Transverse colon (tissue), 4 donors: ENCODE results near the gene TSPAN5. TPM values are rescaled to one million over a fixed set of nuclear protein-coding genes. Genes with fewer than 3 reads are reported as not detected.

Experiments
- DNase-seq: peaks from one replicate; pipeline ENCODE4 v3.0.0-alpha.2; 2019
- H3K27ac ChIP-seq, 4 donors: fragments of 200-600 bp; sonication (generic); 2 replicates each; pipeline ENCODE4 v1.5.1; 2016 to 2018; ENCODE audit warnings: inconsistent platforms in 4 of 4
- H3K27me3 ChIP-seq: fragments of 200-600 bp; sonication (generic); 2 replicates; pipeline ENCODE4 v1.5.1; 2017; ENCODE audit warnings: inconsistent platforms
- H3K36me3 ChIP-seq, 4 donors: fragments of 200-600 bp; sonication (generic); 2 replicates each; pipeline ENCODE4 v1.5.1; 2017 to 2019; ENCODE audit warnings: inconsistent platforms in 4 of 4
- H3K4me1 ChIP-seq, 4 donors: fragments of 200-600 bp; sonication (generic); 2 replicates each; pipeline ENCODE4 v1.5.1; 2017 to 2020; ENCODE audit warnings: inconsistent platforms in 4 of 4
- H3K4me3 ChIP-seq, 4 donors: fragments of 200-600 bp; sonication (generic); 1 replicate in 1 of 4; 2 replicates in 3 of 4; pipeline versions ENCODE4 v1.5.1 to v1.6.1; 2017 to 2019; ENCODE audit warnings: inconsistent platforms in 4 of 4
- H3K9me3 ChIP-seq, 2 donors: fragments of 200-600 bp; sonication (generic); 2 replicates each; pipeline ENCODE4 v1.5.1; 2017 to 2019; ENCODE audit warnings: inconsistent platforms in 2 of 2
- CTCF ChIP-seq, 5 experiments: fragments of 200-600 bp in 3 of 5; fragments of 450-650 bp in 2 of 5; sonication (generic) in 3 of 5; IDR thresholded peaks; 1 replicate in 2 of 5; 2 replicates in 3 of 5; pipeline ENCODE4 v1.5.1; 2016 to 2017; ENCODE audit warnings: antibody characterized with exemption in 5 of 5, inconsistent platforms in 3 of 5, mild to moderate bottlenecking in 2 of 5, moderate library complexity in 1 of 5
- EP300 ChIP-seq: sonication (generic); formaldehyde crosslinking; IDR thresholded peaks from one replicate; pipeline ENCODE4 v1.6.1; 2017; ENCODE audit warnings: antibody characterized with exemption, low read depth
- POLR2A ChIP-seq: fragments of 450-650 bp; IDR thresholded peaks from one replicate; pipeline ENCODE4 v1.6.1; 2016; ENCODE audit warnings: antibody characterized with exemption, mild to moderate bottlenecking, moderate library complexity
- POLR2AphosphoS5 ChIP-seq, 3 donors: sonication (generic); formaldehyde crosslinking; IDR thresholded peaks; one replicate each; pipeline ENCODE4 v1.6.1; 2016; ENCODE audit warnings: antibody characterized with exemption in 3 of 3
- whole genome bisulfite sequencing, 2 donors: methylation state at CpG; one replicate each; pipeline ENCODE4 v1.1.5; 2018; ENCODE audit warnings: low coverage in 1 of 2; 5-methylcytosine and 5-hydroxymethylcytosine counted together
- in situ Hi-C, 4 donors: fragments of 200-750 bp; cut with MboI; loops; one replicate each; pipeline versions ENCODE4 v1.15.0 to v1.15.1; 2017; ENCODE audit warnings: low sequenced_read_pairs in 3 of 4, low pct_ligation_motif_present in 1 of 4, low pct_unique_long_range_greater_than_20kb in 1 of 4
- intact Hi-C: fragments of 100-400 bp; cut with DNase I; formaldehyde crosslinking; loops from one replicate; pipeline ENCODE4 v1.15.1; 2023; ENCODE audit warnings: low total_unique reads
- total RNA-seq, 4 donors: library from RNA; depleted of rRNA; stranded (reverse); fragments of >200 nt; gene quantifications; one replicate each; pipeline ENCODE4 v1.1.0, GENCODE V29; 2016

Gene TSPAN5
- total RNA-seq, 4 donors from 2014 or later, result 1.1 to 9.6 (median 4.4) TPM

- TF ChIP-seq EP300, result no peak
- no peak for TF ChIP-seq POLR2A
- TF ChIP-seq CTCF (IDR thresholded peaks at IDR 0.05), result no peak
- TF ChIP-seq POLR2AphosphoS5 (IDR thresholded peaks at IDR 0.05), result no peak
- Histone ChIP-seq H3K27ac (no peak overlapping the region), H3K4me3 (no peak overlapping the region), H3K9me3 (no peaks in the 10 kb centered on the region), H3K27me3 (no peaks in the 10 kb centered on the region), H3K36me3 (no peaks in the 10 kb centered on the region), H3K4me1 (peaks cover 0 to 12% (median 0%) of the 10 kb centered on the region in 4 donors)
- intact Hi-C loops (no loop called here), in situ Hi-C loops (no loop called here)
- no peak for DNase-seq
- WGBS, 2 donors, result 48 to 70% methylated on average over 2 of the region's 2 CpGs
These were observed 18.9 kb downstream of the TSPAN5 start for GRCh38 chr4:98639523-98639922.

- in situ Hi-C loops (no loop called here), intact Hi-C loops (no loop called here)
- Histone ChIP-seq H3K27me3 (no peaks in the 10 kb centered on the region), H3K4me1 (peaks cover 0 to 12% (median 0%) of the 10 kb centered on the region in 4 donors), H3K27ac (no peak overlapping the region), H3K36me3 (no peaks in the 10 kb centered on the region), H3K4me3 (no peak overlapping the region), H3K9me3 (no peaks in the 10 kb centered on the region)
- WGBS, 2 donors, result 71 to 91% methylated on average over 1 to 2 of the region's 2 CpGs
- DNase-seq, result no peak
- no peak for TF ChIP-seq EP300
- no peak for TF ChIP-seq POLR2AphosphoS5 (IDR thresholded peaks at IDR 0.05)
- no peak for TF ChIP-seq CTCF (IDR thresholded peaks at IDR 0.05)
- no peak for TF ChIP-seq POLR2A
These were observed 19.3 kb downstream of the TSPAN5 start for GRCh38 chr4:98639108-98639507.

GRCh38 chr4:98638661-98639060 lies 19.8 kb downstream of the TSPAN5 start:
- in situ Hi-C loops (no loop called here), intact Hi-C loops (no loop called here)
- Histone ChIP-seq H3K27ac (no peak overlapping the region), H3K9me3 (no peaks in the 10 kb centered on the region), H3K4me1 (peaks cover 0 to 12% (median 0%) of the 10 kb centered on the region in 4 donors), H3K36me3 (no peaks in the 10 kb centered on the region), H3K4me3 (no peak overlapping the region), H3K27me3 (no peaks in the 10 kb centered on the region)
- no peak for DNase-seq
- TF ChIP-seq CTCF (IDR thresholded peaks at IDR 0.05), result no peak
- no peak for TF ChIP-seq POLR2AphosphoS5 (IDR thresholded peaks at IDR 0.05)
- no peak for TF ChIP-seq EP300
- TF ChIP-seq POLR2A, result no peak
- WGBS, 2 donors, result 80 to 88% methylated on average over 2 to 5 of the region's 5 CpGs

- no peaks in the 10 kb centered on the region for H3K4me1 ChIP-seq
- no peak for DNase-seq
- no peaks in the 10 kb centered on the region for H3K36me3 ChIP-seq
- in situ Hi-C loops, result no loop called here
- intact Hi-C loops, result no loop called here
- 100% methylated on average over 1 of the region's 1 CpG for WGBS, 2 donors
- TF ChIP-seq POLR2A (no peak), EP300 (no peak), CTCF (IDR thresholded peaks at IDR 0.05) (no peak), POLR2AphosphoS5 (IDR thresholded peaks at IDR 0.05) (no peak)
- H3K4me3 ChIP-seq, result no peak overlapping the region
- no peak overlapping the region for H3K27ac ChIP-seq
- H3K27me3 ChIP-seq, result no peaks in the 10 kb centered on the region
- H3K9me3 ChIP-seq, result no peaks in the 10 kb centered on the region
These were observed 24.4 kb downstream of the TSPAN5 start for GRCh38 chr4:98634061-98634460.
